ENCODE results near the gene UGT3A1.

DNA sequence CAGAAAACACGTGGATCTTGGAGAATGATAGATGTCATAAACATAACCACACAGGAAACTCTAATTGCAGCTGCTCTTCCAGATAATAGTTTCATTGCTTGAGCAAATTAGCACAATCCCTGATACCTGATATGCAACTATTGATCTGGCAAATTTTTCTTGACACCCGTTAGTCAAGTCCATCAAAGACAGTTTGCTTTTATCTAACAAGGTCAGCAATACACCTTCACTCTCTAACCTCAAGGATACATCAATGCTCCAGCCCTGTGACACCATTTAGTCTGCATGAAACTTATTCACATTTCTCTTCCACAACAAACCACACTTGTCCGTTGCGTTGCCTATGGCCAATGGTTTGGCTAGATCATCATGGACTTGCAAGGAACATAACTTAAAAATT is 16.6 kb downstream of the UGT3A1 start:
- no peak for TF ChIP-seq CTCF (IDR thresholded peaks at IDR 0.05; ENCODE audit: insufficient read depth, low read length)
- TF ChIP-seq, protein P1, sequence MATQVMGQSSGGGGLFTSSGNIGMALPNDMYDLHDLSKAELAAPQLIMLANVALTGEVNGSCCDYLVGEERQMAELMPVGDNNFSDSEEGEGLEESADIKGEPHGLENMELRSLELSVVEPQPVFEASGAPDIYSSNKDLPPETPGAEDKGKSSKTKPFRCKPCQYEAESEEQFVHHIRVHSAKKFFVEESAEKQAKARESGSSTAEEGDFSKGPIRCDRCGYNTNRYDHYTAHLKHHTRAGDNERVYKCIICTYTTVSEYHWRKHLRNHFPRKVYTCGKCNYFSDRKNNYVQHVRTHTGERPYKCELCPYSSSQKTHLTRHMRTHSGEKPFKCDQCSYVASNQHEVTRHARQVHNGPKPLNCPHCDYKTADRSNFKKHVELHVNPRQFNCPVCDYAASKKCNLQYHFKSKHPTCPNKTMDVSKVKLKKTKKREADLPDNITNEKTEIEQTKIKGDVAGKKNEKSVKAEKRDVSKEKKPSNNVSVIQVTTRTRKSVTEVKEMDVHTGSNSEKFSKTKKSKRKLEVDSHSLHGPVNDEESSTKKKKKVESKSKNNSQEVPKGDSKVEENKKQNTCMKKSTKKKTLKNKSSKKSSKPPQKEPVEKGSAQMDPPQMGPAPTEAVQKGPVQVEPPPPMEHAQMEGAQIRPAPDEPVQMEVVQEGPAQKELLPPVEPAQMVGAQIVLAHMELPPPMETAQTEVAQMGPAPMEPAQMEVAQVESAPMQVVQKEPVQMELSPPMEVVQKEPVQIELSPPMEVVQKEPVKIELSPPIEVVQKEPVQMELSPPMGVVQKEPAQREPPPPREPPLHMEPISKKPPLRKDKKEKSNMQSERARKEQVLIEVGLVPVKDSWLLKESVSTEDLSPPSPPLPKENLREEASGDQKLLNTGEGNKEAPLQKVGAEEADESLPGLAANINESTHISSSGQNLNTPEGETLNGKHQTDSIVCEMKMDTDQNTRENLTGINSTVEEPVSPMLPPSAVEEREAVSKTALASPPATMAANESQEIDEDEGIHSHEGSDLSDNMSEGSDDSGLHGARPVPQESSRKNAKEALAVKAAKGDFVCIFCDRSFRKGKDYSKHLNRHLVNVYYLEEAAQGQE (IDR thresholded peaks at IDR 0.05; ENCODE audit: insufficient replicate concordance, low read depth), result no peak
- TF ChIP-seq POLR2AphosphoS5 (IDR thresholded peaks at IDR 0.05; ENCODE audit: low read depth), result no peak
- TF ChIP-seq GABPA (IDR thresholded peaks at IDR 0.05; ENCODE audit: low read depth), result no peak

Data from HL-60 (cell line).